GM20000 (cell line): ENCODE measurements around the gene RNASE2.
"Not testable (repeated sequence)": the region's sequence is repeated elsewhere in the genome, so short reads cannot be mapped to it uniquely, and the experiment has no call there.

Experiments used
- DNase-seq: peaks from one replicate; pipeline ENCODE4 v3.0.0; 2012; ENCODE audit warnings: low spot score
- TF ChIP-seq, protein P1 (sequence below): IDR thresholded peaks from 2 replicates; pipeline ENCODE4 v1.5.1; 2012; ENCODE audit warnings: mild to moderate bottlenecking, control low read depth; ENCODE audit errors: extremely low read depth, missing control alignments

RNASE2 gene

DNA sequence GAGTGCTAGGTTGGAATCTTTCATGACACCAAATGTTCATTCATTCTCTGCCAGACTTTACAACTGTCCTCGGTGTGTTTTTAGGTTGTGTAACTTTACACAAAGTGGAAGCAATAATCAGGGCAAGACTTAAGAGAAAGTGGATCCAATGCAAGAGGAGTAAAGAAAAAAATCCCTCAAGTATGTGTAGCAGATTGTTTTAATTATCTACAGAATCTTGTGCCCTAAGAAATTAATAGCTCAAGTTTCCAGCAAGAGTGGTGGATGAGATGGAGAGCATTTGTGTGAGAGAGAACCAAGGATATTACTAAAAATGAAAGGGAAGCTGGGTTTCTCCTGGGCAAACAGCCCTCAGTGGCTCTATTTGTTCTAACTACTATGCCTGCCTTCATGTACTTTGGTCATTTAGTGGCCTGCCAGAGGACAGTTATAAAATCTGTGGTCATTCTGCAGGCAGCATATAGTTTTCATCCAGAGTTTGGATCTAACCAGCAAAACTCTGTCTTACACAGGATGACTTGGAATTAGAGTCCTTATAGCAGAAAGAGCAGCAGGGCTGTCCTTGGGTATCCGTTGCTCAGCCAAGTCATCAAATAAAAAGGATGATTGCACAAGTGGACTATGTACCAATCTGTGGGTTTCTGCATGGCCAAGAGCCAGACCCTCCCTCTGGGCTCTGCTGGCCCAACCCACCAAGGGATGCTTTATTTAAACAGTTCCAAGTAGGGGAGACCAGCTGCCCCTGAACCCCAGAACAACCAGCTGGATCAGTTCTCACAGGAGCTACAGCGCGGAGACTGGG is at the start of gene RNASE2:
Gene RNASE2, plus strand, starts transcription at position 752 of the 802 bp plus-strand sequence. CDS start 285 bp downstream, outside the sequence.
- DNase-seq, result not testable (repeated sequence)

DNA sequence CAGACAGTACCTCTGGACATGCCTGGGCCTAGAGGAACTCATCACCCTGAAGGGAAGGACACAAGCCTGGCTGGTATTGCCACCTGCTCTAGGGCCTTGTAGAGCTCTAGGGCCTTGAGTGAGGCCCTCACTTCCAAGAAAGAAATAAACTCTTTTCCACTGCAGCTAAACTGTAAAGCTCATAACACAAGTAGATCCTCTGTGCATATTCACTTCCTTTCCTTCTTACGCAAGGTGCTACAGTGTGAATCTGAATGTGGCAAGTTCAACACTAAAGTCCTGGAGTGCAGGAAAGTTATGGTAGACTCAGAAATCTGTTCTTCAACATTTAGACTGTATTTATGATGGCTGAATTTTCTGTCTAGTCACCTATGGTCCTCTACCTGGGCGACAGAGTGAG is 49.6 kb upstream of the RNASE2 start:
- TF ChIP-seq, protein P1, sequence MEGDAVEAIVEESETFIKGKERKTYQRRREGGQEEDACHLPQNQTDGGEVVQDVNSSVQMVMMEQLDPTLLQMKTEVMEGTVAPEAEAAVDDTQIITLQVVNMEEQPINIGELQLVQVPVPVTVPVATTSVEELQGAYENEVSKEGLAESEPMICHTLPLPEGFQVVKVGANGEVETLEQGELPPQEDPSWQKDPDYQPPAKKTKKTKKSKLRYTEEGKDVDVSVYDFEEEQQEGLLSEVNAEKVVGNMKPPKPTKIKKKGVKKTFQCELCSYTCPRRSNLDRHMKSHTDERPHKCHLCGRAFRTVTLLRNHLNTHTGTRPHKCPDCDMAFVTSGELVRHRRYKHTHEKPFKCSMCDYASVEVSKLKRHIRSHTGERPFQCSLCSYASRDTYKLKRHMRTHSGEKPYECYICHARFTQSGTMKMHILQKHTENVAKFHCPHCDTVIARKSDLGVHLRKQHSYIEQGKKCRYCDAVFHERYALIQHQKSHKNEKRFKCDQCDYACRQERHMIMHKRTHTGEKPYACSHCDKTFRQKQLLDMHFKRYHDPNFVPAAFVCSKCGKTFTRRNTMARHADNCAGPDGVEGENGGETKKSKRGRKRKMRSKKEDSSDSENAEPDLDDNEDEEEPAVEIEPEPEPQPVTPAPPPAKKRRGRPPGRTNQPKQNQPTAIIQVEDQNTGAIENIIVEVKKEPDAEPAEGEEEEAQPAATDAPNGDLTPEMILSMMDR, result no peak
- DNase-seq, result no peak

DNA sequence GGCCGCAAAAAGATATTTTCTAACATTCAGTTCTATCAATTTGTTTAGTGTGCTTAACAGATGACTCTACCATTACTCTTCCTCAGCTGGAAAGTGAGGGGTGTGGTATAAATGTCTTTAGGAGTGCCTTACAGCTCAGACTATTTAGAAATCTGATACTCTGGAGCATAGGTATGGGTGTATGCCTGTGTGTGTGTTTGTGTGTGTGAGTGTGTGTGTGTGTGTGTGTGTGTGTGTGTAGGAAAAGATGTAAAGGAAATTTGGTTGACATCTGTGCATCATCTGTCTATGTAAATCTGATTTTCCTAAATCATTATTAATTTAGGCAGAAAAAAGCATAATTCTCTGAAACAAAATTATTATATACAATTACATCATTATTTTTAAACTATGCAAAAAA is 48.1 kb upstream of the RNASE2 start:
- TF ChIP-seq, protein P1, result no peak

DNA sequence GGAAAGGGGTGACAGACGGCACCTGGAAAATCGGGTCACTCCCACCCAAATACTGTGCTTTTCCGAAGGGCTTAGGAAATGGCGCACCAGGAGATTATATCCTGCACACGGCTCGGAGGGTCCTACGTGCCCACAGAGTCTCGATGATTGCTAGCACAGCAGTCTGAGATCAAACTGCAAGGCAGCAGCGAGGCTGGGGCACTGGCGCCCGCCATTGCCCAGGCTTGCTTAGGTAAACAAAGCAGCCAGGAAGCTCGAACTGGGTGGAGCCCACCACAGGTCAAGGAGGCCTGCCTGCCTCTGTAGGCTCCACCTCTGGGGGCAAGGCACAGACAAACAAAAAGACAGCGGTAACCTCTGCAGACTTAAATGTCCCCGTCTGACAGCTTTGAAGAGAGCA is 44.5 kb upstream of the RNASE2 start:
- not testable (repeated sequence) for DNase-seq

More for the DNA sequence above, 48.1 kb upstream of the RNASE2 start:
- DNase-seq, result no peak

DNA sequence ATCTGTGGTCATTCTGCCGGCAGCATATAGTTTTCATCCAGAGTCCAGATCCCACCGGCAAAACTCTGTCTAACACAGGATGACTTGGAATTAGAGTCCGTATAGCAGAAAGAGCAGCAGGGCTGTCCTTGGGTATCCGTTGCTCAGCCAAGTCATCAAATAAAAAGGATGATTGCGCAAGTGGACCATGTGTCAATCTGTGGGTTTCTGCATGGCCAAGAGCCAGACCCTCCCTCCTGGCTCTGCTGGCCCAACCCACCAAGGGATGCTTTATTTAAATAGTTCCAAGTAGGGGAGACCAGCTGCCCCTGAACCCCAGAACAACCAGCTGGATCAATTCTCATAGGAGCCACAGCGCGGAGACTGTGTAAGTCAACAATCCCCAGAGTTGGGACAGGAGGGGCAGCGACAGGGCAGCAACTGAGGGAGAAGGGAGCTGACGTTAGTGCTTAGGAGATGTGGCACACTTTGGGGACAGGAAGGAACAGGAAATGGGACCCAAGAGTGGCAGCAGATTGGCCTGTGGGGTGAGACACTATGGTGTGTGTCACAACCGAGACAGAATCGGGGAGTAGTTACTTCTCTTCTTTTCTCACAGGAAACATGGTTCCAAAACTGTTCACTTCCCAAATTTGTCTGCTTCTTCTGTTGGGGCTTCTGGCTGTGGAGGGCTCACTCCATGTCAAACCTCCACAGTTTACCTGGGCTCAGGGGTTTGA is 36.1 kb upstream of the RNASE2 start:
- DNase-seq, result not testable (repeated sequence)

DNA sequence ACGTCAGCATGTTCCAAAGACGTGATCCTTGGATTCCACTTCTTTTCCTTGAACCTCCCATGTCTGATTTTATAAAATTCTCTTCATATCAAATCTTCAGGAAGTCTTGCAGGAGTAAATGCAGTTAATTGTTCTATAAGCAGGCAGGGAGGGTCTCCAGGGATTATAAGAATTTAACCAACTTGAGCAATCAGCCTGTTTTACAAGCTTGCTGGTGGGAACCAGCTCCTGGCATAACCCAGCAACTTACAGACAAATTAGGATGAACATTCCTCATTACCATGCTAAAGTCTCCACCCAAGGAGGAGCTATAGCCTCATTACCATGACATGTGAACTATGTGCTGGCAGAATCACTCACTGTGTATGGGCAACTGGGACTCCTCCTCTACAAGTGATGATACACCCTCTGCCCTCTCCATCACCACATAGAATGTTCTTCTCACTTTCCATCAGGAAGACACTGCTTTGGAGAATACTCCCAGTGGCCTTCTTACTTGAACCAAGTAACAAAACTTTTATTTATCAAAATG is 31.5 kb upstream of the RNASE2 start:
- not testable (repeated sequence) for DNase-seq

DNA sequence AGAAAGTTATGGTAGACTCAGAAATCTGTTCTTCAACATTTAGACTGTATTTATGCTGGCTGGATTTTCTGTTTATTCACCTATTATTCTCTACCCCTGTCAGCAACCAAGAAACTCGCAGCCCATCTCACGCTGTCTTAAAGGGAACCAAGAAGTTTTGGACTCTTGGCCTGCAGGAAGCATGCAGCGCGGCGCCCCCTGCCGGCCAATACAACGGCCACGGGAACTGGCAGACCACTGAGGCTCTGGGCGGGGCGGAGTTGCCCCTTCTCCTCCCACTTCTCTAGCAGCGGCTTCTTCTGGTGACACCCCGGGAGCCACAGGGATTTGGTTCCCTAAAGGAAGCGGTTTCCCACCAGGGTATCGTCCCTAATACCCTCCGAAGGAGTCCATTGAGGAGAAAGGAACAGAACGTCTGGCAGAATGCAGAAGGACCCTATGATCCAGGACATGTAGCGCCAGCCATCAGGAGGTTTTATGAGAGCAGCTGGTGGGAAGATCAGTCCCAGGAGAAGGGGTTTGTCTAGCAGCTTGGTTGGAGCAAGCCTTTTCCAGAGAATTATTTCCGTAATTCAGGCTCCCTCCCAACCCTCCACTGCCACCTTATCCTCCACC is 21.0 kb upstream of the RNASE2 start:
- TF ChIP-seq, protein P1, result peak; percentile 52
- peak; percentile 21 for DNase-seq

DNA sequence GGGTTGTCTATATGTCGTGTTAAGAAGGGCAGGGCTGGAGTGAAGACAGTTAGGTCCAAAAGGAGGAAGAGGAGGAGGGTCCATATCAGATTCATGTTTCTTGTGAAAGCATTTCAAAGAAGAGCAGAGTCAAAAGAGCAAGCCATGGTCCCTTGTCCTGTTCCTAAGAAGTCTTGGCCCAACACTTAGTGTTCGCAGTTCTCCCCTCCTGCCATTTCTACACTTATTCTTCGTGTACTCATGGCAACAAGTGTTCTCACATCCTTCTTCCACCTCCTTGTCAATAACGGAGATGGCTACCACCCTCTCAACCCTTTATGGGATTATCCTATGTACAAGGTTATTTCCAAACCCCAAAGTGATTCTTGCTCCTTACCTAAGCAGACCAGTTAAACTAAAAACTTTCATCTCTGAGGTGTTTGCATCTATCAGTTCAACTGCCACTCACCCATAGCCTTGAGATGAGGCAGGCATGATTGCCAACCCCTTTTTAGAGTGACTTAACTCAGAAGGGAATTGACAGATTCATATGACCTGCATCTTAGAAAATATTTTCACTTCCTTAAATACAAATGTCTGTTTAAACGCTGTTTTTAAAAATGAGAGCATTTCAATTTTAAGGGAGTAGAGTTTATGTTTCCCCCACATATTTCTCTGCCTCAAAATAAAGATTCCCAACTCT is 19.8 kb upstream of the RNASE2 start:
- no peak for DNase-seq
- TF ChIP-seq, protein P1, result no peak

DNA sequence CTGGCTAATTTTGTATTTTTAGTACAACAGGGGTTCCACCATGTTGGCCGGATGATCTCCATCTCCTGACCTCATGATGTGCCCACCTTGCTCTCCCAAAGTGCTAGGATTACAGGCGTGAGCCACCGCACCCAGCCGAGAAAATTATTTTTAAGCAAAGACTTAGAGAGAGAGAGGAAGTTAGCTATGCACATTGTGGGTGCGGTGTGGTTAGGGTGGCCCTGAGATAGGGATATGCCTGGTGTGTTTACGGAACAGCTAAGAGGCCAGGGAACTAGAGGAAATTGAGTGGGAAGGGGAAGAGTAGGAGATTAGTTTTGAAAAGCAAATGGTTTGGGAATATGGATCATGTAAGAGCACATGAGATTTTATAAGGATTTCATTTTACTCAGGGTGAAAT is 10.1 kb upstream of the RNASE2 start:
- DNase-seq, result not testable (repeated sequence)

DNA sequence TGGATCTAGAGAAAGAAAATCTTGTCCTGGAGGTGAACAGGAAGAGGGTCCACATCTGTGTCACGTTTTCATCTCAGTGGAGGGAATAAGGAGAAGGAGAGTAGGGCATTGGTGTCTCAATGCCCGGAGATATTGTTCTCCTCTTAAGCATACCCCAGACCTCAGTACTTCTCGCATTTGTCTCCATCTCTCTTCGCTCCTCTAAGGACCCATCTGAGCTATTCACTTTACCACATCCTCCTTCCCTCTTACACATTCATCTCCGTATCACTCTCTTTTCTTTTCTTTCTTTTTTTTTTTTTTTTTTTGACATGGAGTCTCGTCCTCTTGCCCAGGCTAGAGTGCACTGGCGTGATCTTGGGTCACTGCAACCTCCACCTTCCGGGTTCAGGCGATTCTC is 8.6 kb upstream of the RNASE2 start:
- not testable (repeated sequence) for DNase-seq

DNA sequence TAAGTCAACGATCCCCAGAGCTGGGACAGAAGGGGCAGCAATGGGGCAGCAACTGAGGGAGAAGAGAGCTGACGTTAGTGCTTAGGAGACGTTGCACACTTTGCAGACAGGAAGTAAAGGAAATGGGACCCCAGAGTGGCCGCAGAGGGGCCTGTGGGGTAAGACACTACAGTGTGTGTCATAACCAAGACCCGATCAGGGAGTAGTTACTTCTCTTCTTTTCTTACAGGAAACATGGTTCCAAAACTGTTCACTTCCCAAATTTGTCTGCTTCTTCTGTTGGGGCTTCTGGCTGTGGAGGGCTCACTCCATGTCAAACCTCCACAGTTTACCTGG is 219 bp downstream of the RNASE2 start:
- not testable (repeated sequence) for DNase-seq
